ENCODE results near the gene STXBP3.
"Not testable (repeated sequence)": the region's sequence is repeated elsewhere in the genome, so short reads cannot be mapped to it uniquely, and the experiment has no call there.

STXBP3 gene

DNA sequence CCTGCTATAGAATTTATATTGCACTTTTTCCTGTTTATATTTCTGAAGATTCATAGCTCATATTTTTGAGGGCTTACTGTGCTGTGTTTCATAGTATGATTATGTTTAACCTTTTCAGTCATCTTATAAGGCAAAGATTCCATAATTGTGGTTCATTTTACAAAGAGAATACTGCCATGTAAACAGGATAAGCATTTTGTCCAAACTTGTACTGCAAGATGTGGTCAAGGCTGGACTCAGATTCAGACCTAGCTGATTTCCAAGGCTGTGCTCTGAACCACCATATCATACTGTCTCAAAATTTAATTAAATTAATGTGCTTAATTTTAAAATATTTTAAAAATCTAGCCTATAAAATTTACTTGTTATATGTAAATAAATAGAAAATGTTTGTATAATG lies 31.4 kb downstream of the STXBP3 start:
- in situ Hi-C loops (cut with MboI; ENCODE audit: low sequenced_read_pairs, unreplicated experiment) = no loop called here
- DNase-seq (ENCODE audit: low spot score) = no peak
- TF ChIP-seq, protein P1, sequence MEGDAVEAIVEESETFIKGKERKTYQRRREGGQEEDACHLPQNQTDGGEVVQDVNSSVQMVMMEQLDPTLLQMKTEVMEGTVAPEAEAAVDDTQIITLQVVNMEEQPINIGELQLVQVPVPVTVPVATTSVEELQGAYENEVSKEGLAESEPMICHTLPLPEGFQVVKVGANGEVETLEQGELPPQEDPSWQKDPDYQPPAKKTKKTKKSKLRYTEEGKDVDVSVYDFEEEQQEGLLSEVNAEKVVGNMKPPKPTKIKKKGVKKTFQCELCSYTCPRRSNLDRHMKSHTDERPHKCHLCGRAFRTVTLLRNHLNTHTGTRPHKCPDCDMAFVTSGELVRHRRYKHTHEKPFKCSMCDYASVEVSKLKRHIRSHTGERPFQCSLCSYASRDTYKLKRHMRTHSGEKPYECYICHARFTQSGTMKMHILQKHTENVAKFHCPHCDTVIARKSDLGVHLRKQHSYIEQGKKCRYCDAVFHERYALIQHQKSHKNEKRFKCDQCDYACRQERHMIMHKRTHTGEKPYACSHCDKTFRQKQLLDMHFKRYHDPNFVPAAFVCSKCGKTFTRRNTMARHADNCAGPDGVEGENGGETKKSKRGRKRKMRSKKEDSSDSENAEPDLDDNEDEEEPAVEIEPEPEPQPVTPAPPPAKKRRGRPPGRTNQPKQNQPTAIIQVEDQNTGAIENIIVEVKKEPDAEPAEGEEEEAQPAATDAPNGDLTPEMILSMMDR (IDR thresholded peaks at IDR 0.05; ENCODE audit: borderline replicate concordance, control extremely low read depth, extremely low read depth, insufficient read depth, missing control alignments) = no peak

DNA sequence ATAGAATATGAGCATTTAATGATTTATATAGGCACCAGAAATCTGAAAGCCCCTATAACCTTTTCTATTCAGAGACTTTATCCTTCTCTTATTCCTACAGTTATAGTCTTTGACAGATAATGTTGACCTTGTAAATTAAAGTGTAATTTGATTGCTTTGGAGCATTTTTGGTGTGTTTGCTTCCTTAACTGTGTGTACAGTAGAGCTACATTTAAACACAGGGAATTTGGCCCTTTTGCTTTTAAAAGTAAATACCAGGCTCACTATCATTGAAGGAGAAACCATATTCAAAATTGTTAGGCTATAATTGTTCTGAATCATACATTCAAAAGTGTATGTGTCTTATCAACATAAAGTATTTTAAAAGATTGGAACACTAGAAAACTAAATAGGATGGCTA lies 33.0 kb downstream of the STXBP3 start:
- DNase-seq (ENCODE audit: low spot score) = no peak
- in situ Hi-C loops (cut with MboI; ENCODE audit: low sequenced_read_pairs, unreplicated experiment) = no loop called here
- TF ChIP-seq, protein P1 (IDR thresholded peaks at IDR 0.05; ENCODE audit: borderline replicate concordance, control extremely low read depth, extremely low read depth, insufficient read depth, missing control alignments) = no peak

DNA sequence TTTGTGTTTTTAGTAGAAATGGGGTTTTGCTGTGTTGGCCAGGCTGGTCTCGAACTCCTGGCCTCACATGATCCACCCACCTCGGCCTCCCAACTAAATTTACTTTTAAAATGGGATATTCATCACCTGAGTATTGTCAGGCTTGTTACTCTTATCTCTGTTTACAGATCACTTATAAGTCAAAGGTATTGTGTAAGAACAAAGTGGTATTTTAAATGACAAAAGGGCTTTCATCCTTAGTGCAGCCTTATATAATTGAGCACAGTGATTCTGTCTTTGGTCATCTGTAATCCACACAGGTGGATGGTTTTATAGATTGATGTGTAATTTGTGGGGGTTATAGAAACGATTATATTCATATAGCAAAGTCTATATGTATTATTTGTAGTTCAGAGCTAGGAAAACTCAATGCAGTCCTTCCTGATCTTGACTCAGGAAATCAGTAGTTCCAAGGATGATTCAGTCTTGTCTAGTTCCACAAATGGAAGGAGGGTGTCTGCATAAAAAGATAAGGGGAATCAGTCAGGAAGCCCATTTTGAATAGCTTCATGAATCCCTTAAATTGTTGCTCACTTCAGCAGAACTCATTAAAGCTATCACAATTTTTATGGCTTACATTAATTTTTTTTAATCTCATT lies 34.6 kb downstream of the STXBP3 start:
- DNase-seq (ENCODE audit: low spot score) = no peak
- in situ Hi-C loops (cut with MboI; ENCODE audit: low sequenced_read_pairs, unreplicated experiment) = no loop called here
- TF ChIP-seq, protein P1 (IDR thresholded peaks at IDR 0.05; ENCODE audit: borderline replicate concordance, control extremely low read depth, extremely low read depth, insufficient read depth, missing control alignments) = no peak

DNA sequence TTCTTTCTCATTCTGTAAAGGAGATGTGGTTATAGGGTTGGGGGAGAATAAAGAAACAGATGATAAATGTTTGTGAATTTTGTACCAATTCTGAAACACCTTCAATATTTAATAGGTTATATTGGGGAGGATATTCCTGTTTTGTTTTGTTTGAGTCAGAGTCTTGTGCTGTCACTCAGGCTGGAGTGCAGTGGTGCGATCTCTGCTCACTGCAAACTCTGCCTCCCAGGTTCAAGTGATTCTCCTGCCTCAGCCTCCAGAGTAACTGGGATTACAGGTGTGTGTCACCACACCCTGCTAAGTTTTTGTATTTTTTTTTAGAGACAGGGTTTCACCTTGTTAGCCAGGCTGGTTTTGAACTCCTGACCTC lies 35.1 kb downstream of the STXBP3 start:
- in situ Hi-C loops (cut with MboI; ENCODE audit: low sequenced_read_pairs, unreplicated experiment); DNase-seq (ENCODE audit: low spot score): not testable (repeated sequence)

DNA sequence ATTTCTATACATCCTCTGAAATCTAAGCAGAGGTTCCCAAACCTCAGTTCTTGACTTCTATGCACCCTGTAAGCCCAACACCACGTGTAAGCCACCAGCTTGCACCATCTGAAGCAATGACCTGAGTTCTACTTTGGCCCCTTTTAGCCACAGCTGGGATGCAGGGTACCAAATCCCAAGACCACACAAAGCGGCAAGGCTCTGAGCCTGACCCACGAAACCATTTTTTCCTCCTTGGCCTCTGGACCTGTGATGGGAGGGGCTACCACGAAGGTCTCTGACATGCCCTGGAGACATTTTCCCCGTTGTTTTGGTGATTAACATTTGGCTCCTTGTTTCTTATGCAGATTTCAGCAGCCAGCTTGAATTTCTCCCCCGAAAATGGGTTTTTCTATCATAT lies 38.8 kb downstream of the STXBP3 start:
- in situ Hi-C loops (cut with MboI; ENCODE audit: low sequenced_read_pairs, unreplicated experiment) = no loop called here
- TF ChIP-seq, protein P1 (IDR thresholded peaks at IDR 0.05; ENCODE audit: borderline replicate concordance, control extremely low read depth, extremely low read depth, insufficient read depth, missing control alignments) = no peak
- no peak for DNase-seq (ENCODE audit: low spot score)

DNA sequence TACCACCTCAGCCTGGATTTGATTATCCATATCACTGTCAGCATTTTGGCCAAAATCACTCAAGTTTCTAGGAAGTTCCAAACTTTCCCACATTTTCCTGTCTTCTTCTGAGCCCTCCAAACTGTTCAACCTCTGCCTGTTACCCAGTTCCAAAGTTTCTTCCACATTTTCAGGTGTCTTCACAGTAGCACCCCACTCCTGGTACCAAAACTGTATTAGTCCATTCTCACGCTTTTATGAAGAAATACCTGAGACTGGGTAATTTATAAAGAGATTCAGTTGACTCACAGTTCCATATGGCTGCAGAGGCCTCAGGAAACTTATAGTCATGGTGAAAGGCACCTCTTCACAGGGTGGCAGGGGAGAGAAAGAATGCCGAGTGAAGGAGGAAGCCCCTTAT lies 39.4 kb downstream of the STXBP3 start:
- TF ChIP-seq, protein P1 (IDR thresholded peaks at IDR 0.05; ENCODE audit: borderline replicate concordance, control extremely low read depth, extremely low read depth, insufficient read depth, missing control alignments) = no peak
- in situ Hi-C loops (cut with MboI; ENCODE audit: low sequenced_read_pairs, unreplicated experiment) = no loop called here
- DNase-seq (ENCODE audit: low spot score) = no peak

DNA sequence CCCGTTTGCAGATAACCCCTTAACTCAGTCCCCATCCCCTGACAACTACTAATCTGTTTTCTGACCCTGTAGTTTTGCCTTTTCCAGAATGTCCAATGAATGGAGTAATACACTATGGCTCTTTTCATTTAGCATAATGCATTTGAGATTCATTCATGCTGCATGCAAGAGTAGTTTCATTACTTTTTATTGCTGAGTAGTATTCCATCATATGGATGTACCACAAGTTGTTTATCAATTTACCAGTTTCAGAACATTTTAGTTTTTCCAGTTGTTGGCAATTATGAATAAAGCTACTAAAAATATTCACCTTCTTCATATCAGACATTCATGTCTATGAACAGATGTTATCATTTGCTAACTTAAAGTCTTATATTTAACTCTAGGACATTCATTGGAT lies 45.3 kb downstream of the STXBP3 start:
- in situ Hi-C loops (cut with MboI; ENCODE audit: low sequenced_read_pairs, unreplicated experiment) = no loop called here
- DNase-seq (ENCODE audit: low spot score) = no peak

More for the DNA sequence above, 45.3 kb downstream of the STXBP3 start:
- TF ChIP-seq, protein P1 (IDR thresholded peaks at IDR 0.05; ENCODE audit: borderline replicate concordance, control extremely low read depth, extremely low read depth, insufficient read depth, missing control alignments) = no peak
